IPS DF 6.9 (cell line): ENCODE data around the gene ARPIN.
"Not testable (repeated sequence)": the region's sequence is repeated elsewhere in the genome, so short reads cannot be mapped to it uniquely, and the experiment has no call there.

Source experiments
- DNase-seq: peaks from one replicate; pipeline ENCODE4 v3.0.0-alpha.2; 2013; ENCODE audit warnings: low read depth, low spot score
- H3K27ac ChIP-seq: one replicate; pipeline ENCODE4 v1.5.1; 2013; ENCODE audit warnings: low read length, control low read depth
- H3K27me3 ChIP-seq: 2 replicates; pipeline ENCODE4 v1.6.1; 2013; ENCODE audit warnings: mild to moderate bottlenecking, low read length; ENCODE audit not compliant: control insufficient read depth, insufficient read depth
- H3K36me3 ChIP-seq: 2 replicates; pipeline ENCODE4 v1.6.1; 2013; ENCODE audit warnings: low read length; ENCODE audit not compliant: control insufficient read depth, insufficient read depth
- H3K4me1 ChIP-seq: 2 replicates; pipeline ENCODE4 v1.6.1; 2013; ENCODE audit warnings: low read length; ENCODE audit not compliant: control insufficient read depth, insufficient read depth
- H3K4me3 ChIP-seq: 2 replicates; pipeline ENCODE4 v1.5.1; 2013; ENCODE audit warnings: mild to moderate bottlenecking, low read length
- H3K9me3 ChIP-seq: 2 replicates; pipeline ENCODE4 v1.6.1; 2013; ENCODE audit warnings: low read length, inconsistent platforms; ENCODE audit not compliant: control insufficient read depth, insufficient read depth
- WGBS: extraction: QIAGEN DNeasy Blood & Tissue Kit; methylation state at CpG from one replicate; pipeline ENCODE4 v1.1.7; 2013; ENCODE audit warnings: mixed read lengths, missing lambda C conversion rate; ENCODE audit not compliant: insufficient read length, insufficient coverage; 5-methylcytosine and 5-hydroxymethylcytosine counted together

Gene ARPIN

DNA sequence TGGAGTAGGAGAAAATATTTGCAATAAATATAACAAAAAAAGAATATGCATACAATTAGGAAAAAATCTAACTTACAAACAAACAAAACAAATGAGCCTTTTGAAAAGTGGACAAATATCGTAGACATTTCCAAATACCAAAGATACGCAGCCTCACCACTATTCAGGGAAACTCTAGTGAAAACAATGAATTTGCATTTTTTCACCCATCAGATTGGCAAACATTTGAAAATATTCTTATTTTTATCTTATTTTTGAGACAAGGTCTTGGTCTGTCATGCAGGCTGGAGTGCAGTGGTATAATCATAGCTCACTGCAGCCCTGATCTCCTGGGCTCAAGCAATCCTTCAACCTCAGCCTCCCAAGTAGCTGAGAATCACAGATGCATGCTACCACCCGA lies 34.4 kb downstream of the ARPIN start:
- DNase-seq: no peak
- no peaks in the 10 kb centered on the region for H3K4me1 ChIP-seq
- no peaks in the 10 kb centered on the region for H3K36me3 ChIP-seq
- WGBS: no CpG with 5 or more reads among the region's 3 CpGs
- H3K27ac ChIP-seq: no peak overlapping the region
- no peak overlapping the region for H3K4me3 ChIP-seq
- no peaks in the 10 kb centered on the region for H3K27me3 ChIP-seq
- H3K9me3 ChIP-seq: no peaks in the 10 kb centered on the region

DNA sequence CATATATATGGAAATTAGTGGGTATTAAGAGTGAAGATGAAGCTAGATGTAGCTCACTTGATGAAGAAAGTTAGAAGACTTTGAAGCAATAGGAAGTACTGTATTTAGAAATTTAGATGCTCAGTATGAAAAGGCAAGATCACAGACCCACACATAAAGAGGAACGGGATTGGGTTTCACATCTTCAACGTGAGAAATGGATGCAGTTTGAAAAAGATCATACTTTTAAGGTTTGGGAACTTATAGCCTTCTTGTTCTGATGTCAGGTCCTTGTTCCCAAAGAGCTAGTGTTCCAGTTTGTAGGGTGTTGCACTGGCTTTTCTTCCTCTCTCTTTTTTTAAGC lies 35.7 kb downstream of the ARPIN start:
- WGBS: no CpG with 5 or more reads among the region's 2 CpGs
- H3K4me3 ChIP-seq: no peak overlapping the region
- no peaks in the 10 kb centered on the region for H3K4me1 ChIP-seq
- DNase-seq: no peak
- no peaks in the 10 kb centered on the region for H3K27me3 ChIP-seq
- H3K36me3 ChIP-seq: no peaks in the 10 kb centered on the region
- H3K27ac ChIP-seq: no peak overlapping the region
- H3K9me3 ChIP-seq: no peaks in the 10 kb centered on the region

DNA sequence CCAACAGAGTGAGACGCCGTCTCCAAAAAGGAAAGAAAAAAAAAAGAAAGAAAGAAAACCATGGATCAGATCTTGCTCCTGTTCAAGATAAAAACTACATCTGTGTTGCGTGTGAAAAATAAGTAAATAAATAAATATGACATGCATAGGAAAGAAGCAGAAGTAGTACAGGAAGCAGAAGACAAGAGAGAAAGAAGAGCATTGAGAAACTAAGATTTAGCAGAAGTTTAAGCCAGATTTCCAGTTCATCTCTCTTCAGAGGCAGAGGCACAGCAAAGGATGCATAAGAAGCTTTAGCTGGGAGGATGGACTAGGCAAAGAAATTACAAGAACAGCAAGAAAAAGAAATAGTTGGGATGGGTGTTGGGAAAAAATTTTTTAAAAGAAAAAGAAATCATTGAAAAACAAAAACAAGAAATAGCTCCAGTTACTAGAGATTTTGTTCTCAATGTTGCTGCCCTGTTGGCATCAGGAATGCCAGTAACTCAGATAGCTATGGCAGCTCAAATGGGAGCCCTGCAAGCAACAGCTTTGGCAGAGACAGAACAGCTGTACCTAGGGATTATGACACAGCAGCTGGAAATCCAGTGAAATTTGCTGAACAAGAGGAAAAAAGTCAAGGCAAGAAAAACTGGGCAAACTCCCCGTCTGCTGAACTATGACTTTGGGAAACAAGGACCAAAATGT lies 36.2 kb downstream of the ARPIN start:
- no CpG with 5 or more reads among the region's 4 CpGs for WGBS

DNA sequence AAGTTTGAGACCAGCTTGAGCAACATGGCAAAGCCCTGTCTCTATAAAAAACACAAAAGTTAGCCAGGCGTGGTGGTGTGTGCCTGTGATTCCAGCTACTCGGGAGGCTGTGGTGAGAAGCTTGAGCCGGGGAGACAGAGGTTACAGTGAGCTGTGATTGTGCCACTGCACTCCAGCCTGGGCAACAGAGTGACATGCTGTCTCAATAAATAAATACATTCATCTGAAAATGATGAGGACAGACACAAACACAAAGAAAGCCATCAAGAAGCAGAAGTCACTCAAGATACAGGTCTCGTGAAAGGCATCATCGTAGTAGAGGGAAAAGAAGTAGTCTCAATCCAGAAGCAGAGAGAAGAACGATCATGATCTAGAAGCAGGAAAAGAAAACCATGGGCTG lies 37.0 kb downstream of the ARPIN start:
- Histone ChIP-seq H3K27ac (no peak overlapping the region), H3K4me3 (no peak overlapping the region), H3K4me1 (no peaks in the 10 kb centered on the region), H3K36me3 (0 out of 2 replicates have a peak, but pooled peaks cover under 1% of the 10 kb centered on the region), H3K27me3 (no peaks in the 10 kb centered on the region), H3K9me3 (no peaks in the 10 kb centered on the region)
- no CpG with 5 or more reads among the region's 6 CpGs for WGBS
- no peak for DNase-seq

More for the DNA sequence above, 36.2 kb downstream of the ARPIN start:
- no peaks in the 10 kb centered on the region for H3K9me3 ChIP-seq
- DNase-seq: no peak
- H3K4me3 ChIP-seq: no peak overlapping the region
- no peak overlapping the region for H3K27ac ChIP-seq
- no peaks in the 10 kb centered on the region for H3K4me1 ChIP-seq
- no peaks in the 10 kb centered on the region for H3K36me3 ChIP-seq
- H3K27me3 ChIP-seq: no peaks in the 10 kb centered on the region

DNA sequence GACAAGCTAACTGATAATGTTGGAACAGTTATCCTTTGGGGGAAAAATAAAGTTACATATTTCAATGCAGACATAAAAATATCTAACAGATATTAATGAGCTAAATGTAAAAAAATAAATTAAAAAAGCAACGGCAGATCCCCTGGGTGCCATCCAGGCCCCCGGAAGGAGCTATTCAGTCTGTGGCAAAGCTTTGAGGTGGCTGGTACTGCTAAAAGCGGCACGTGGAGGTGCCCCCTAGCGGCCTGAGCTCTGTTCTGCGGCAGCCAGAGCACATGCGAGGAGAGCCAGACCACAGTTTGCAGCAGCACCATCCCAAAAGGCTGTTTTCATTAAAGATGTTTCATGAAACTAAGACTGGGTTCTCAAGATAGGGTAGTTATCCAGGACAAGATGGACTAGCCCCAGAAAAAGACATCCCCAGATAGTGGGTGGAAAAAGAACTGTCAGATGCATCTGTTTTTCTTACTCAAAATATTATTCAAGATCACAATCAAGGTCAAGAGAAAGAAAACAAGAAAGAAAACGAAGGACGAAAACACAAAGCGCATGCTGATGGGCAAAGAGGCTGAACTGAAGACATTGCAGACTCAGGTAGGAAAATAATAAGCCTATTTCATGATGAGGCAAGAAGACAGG lies 37.7 kb downstream of the ARPIN start:
- Histone ChIP-seq H3K27me3 (no peaks in the 10 kb centered on the region), H3K27ac (no peak overlapping the region), H3K36me3 (0 out of 2 replicates have a peak, but pooled peaks cover 2% of the 10 kb centered on the region), H3K4me3 (no peak overlapping the region), H3K4me1 (no peaks in the 10 kb centered on the region), H3K9me3 (no peaks in the 10 kb centered on the region)
- no CpG with 5 or more reads among the region's 10 CpGs for WGBS
- no peak for DNase-seq

DNA sequence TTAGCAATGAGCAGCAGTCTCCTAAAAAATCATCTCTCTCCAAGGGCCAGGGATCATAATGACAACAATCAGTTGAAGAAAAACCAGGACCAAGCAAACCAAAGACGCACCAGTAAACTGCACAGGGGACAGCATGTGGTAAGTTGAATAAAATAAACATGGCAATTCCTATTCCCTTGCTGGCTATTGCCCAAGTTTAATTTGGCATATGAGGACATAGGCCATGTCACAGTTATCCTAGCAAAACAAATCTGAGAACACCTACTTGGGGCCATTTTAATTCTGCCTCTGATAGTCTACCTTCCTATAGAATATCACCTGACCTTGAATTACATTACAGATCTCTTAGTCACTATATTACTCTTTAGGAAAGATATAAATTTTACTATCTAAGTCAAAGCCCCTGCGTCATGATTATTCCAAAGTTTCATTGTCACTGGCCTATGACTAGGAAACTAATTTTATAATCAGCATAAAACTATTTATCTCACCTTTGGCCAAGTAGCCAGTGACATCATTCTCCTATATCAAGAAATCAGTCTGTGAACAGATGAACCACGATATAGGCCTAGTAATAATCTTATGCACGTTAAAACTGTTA lies 42.0 kb downstream of the ARPIN start:
- no peak for DNase-seq
- no peak overlapping the region for H3K4me3 ChIP-seq
- no CpG with 5 or more reads among the region's 4 CpGs for WGBS
- no peaks in the 10 kb centered on the region for H3K27me3 ChIP-seq
- H3K36me3 ChIP-seq: 0 out of 2 replicates have a peak, but pooled peaks cover 2% of the 10 kb centered on the region
- H3K9me3 ChIP-seq: no peaks in the 10 kb centered on the region
- no peaks in the 10 kb centered on the region for H3K4me1 ChIP-seq
- H3K27ac ChIP-seq: no peak overlapping the region

DNA sequence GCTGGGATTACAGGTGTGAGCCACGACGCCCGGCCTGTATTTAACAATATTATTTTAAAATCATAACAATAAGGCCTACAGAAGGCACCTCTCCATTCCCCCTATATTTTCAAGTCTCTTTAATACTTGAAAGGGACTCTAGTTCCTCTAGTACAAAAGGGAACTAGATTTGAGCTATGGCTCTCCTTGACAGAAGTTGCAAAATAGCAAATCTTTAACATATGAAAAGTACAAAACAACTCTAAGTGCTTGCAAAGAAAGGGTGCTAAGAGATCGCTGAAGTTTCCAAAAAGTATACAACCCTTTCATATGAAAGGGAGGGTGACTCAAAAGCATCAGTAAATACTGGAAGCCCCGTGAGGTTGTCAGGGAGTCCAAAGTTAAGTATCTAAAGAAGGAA lies 42.7 kb downstream of the ARPIN start:
- no peak overlapping the region for H3K27ac ChIP-seq
- no peaks in the 10 kb centered on the region for H3K4me1 ChIP-seq
- DNase-seq: no peak
- WGBS: no CpG with 5 or more reads among the region's 5 CpGs
- no peaks in the 10 kb centered on the region for H3K9me3 ChIP-seq
- H3K4me3 ChIP-seq: no peak overlapping the region
- 0 out of 2 replicates have a peak, but pooled peaks cover 2% of the 10 kb centered on the region for H3K36me3 ChIP-seq
- no peaks in the 10 kb centered on the region for H3K27me3 ChIP-seq

DNA sequence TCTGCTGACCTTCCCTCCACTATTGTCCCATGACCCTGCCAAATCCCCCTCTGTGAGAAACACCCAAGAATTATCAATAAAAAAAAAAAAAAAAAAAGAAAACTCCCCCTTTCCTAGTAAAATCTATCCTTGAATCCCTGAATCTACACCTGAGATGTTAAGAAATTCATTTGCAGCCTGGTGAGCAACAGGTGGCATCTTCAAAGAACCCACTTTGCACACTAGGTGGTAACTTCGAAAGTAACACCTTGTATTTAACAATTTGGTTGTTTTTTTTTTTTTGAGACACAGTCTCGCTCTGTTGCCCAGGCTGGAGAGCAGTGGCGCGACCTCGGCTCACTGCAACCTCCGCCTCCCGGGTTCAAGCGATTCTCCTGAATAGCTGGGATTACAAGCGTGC lies 43.3 kb downstream of the ARPIN start:
- not testable (repeated sequence) for H3K27me3 ChIP-seq
- no CpG with 5 or more reads among the region's 9 CpGs for WGBS

DNA sequence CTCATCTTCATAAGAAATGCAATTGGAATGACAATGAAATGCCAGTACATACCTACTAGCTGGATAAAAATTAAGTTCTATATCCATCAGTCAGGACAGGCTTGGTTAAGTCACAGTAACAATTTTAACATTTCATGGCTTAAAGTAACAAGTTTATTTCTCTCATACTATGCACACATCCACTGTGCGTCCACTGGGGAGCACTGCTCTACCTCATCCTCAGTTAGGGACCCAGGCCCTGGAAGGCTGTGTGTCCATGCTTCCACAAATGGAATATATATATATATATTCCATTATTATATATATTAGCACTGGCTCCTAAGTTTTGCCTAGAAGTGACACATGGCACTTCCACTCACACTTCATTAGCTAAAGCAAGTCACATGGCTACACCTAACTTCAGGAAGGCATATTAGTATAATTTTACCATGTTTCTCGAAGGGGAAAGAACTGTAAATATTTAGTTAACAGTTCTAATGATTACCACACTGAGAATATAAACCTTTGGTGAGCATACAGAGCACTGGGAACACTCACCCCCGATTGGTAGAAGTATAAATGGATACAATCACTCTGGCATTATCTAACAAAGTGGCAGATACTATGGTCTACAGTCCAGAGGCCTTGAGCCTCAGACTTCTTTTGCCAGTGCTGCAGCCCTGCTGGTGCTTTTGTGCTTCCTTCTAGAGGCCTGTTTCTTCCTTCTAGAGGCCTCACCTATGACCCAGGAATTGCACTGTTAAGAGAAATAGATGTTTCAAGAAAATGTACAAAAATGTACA lies 47.6 kb downstream of the ARPIN start:
- Histone ChIP-seq H3K4me3 (no peak overlapping the region), H3K9me3 (no peaks in the 10 kb centered on the region), H3K4me1 (no peaks in the 10 kb centered on the region), H3K27me3 (no peaks in the 10 kb centered on the region), H3K36me3 (no peaks in the 10 kb centered on the region), H3K27ac (no peak overlapping the region)
- no peak for DNase-seq
- WGBS: no CpG with 5 or more reads among the region's 3 CpGs

More for the DNA sequence above, 43.3 kb downstream of the ARPIN start:
- not testable (repeated sequence) for H3K4me1 ChIP-seq, H3K4me3 ChIP-seq, DNase-seq, H3K27ac ChIP-seq, H3K36me3 ChIP-seq, H3K9me3 ChIP-seq

DNA sequence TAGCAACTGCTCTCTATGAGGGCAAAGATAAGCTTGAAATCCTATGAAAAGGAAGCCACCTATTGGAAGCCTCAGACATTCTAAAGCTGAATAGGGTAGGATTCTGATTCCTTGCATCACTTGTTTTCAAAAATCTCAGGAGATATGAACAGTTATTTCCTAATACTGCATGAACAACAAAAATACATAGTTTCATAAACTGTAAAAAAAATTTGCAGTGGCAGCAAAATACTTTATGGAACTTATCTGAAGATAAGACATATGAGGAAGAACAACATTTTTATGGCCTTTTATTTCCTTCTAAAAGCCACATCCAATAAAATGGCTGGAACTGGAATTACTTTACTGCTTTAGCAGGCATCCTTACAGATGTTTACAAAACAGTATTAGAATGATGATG lies 48.8 kb downstream of the ARPIN start:
- H3K4me1 ChIP-seq: no peaks in the 10 kb centered on the region
- no peaks in the 10 kb centered on the region for H3K9me3 ChIP-seq
- no peak overlapping the region for H3K27ac ChIP-seq
- no peak overlapping the region for H3K4me3 ChIP-seq
- H3K36me3 ChIP-seq: no peaks in the 10 kb centered on the region
- no peaks in the 10 kb centered on the region for H3K27me3 ChIP-seq
- DNase-seq: no peak
